WTC11 (cell line): ENCODE measurements around the gene ZNF394.

Source experiments
- ETV6 ChIP-seq: sonication (generic); formaldehyde crosslinking; IDR thresholded peaks from 2 replicates; pipeline ENCODE4 v1.8.1; 2022; ENCODE audit warnings: mild to moderate bottlenecking, missing genetic modification reagents
- OVOL2 ChIP-seq: fragments of 250-450 bp; sonication (Bioruptor Pico); IDR thresholded peaks from 2 replicates; pipeline ENCODE4 v1.9.0; 2021; ENCODE audit warnings: mild to moderate bottlenecking, borderline replicate concordance
- ZNF263 ChIP-seq: sonication (generic); formaldehyde crosslinking; IDR thresholded peaks from 2 replicates; pipeline ENCODE4 v1.8.1; 2022; ENCODE audit warnings: low read depth, mild to moderate bottlenecking, moderate library complexity, missing genetic modification reagents
- TF ChIP-seq, protein P1 (sequence below): fragments of 200-600 bp; IDR thresholded peaks from 2 replicates; pipeline ENCODE4 v1.8.0; 2022; ENCODE audit warnings: antibody characterized with exemption
- TF ChIP-seq, protein P2 (sequence below): sonication (generic); formaldehyde crosslinking; IDR thresholded peaks from 2 replicates; pipeline ENCODE4 v1.8.0; 2022; ENCODE audit warnings: mild to moderate bottlenecking, missing genetic modification reagents

GRCh38 chr7:99459087-99459486 lies 41.0 kb downstream of the ZNF394 start:
- TF ChIP-seq, protein P1, sequence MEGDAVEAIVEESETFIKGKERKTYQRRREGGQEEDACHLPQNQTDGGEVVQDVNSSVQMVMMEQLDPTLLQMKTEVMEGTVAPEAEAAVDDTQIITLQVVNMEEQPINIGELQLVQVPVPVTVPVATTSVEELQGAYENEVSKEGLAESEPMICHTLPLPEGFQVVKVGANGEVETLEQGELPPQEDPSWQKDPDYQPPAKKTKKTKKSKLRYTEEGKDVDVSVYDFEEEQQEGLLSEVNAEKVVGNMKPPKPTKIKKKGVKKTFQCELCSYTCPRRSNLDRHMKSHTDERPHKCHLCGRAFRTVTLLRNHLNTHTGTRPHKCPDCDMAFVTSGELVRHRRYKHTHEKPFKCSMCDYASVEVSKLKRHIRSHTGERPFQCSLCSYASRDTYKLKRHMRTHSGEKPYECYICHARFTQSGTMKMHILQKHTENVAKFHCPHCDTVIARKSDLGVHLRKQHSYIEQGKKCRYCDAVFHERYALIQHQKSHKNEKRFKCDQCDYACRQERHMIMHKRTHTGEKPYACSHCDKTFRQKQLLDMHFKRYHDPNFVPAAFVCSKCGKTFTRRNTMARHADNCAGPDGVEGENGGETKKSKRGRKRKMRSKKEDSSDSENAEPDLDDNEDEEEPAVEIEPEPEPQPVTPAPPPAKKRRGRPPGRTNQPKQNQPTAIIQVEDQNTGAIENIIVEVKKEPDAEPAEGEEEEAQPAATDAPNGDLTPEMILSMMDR: no peak
- TF ChIP-seq, protein P2, sequence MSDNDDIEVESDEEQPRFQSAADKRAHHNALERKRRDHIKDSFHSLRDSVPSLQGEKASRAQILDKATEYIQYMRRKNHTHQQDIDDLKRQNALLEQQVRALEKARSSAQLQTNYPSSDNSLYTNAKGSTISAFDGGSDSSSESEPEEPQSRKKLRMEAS: no peak
- no peak for TF ChIP-seq ZNF263 (CRISPR knock-in tag)
- TF ChIP-seq OVOL2: no peak
- TF ChIP-seq ETV6 (CRISPR knock-in tag): no peak
